ENCODE measurements around the gene POLR2J.

POLR2J gene

GRCh38 chr7:102444961-102445673 is 33.6 kb downstream of the POLR2J start:
- no peak for DNase-seq (ENCODE audit: low read depth in 2 of 2, low spot score in 1 of 2)

- no peak for DNase-seq (ENCODE audit: low read depth in 2 of 2, low spot score in 1 of 2)
These were observed 38.5 kb downstream of the POLR2J start for GRCh38 chr7:102439963-102440795.

GRCh38 chr7:102436118-102436517 is 42.6 kb downstream of the POLR2J start:
- no peak for DNase-seq (ENCODE audit: low read depth in 2 of 2, low spot score in 1 of 2)

- DNase-seq (ENCODE audit: low read depth in 2 of 2, low spot score in 1 of 2) = no peak
These were observed 44.7 kb downstream of the POLR2J start for GRCh38 chr7:102434039-102434486.

GRCh38 chr7:102433219-102434038 is 45.3 kb downstream of the POLR2J start, which contains the start of gene ORAI2:
Gene ORAI2, plus strand, starts transcription at chr7:102433575. Its CDS starts 5,382 bp downstream, at chr7:102438957.
- peak; percentile 75 to 81 for DNase-seq (ENCODE audit: low read depth in 2 of 2, low spot score in 1 of 2)

- DNase-seq (ENCODE audit: low read depth in 2 of 2, low spot score in 1 of 2) = no peak
These were observed 46.1 kb downstream of the POLR2J start for GRCh38 chr7:102432442-102433218.

- no peak for DNase-seq (ENCODE audit: low read depth in 2 of 2, low spot score in 1 of 2)
These were observed 47.0 kb downstream of the POLR2J start for GRCh38 chr7:102431617-102432298.

GRCh38 chr7:102429141-102429899 is 49.4 kb downstream of the POLR2J start:
- no peak for DNase-seq (ENCODE audit: low read depth in 2 of 2, low spot score in 1 of 2)

- DNase-seq (ENCODE audit: low read depth in 2 of 2, low spot score in 1 of 2) = no peak
These were observed 51.7 kb downstream of the POLR2J start for GRCh38 chr7:102427019-102427405.

- no peak for DNase-seq (ENCODE audit: low read depth in 2 of 2, low spot score in 1 of 2)
These were observed 52.3 kb downstream of the POLR2J start for GRCh38 chr7:102426268-102427018.

- DNase-seq (ENCODE audit: low read depth in 2 of 2, low spot score in 1 of 2) = peak; percentile 68 to 76
These were observed 53.0 kb downstream of the POLR2J start for GRCh38 chr7:102425639-102426267.

- DNase-seq (ENCODE audit: low read depth in 2 of 2, low spot score in 1 of 2) = no peak
These were observed 53.9 kb downstream of the POLR2J start for GRCh38 chr7:102424787-102425218.

- DNase-seq (ENCODE audit: low read depth in 2 of 2, low spot score in 1 of 2) = no peak
These were observed 54.6 kb downstream of the POLR2J start for GRCh38 chr7:102424129-102424551.

Data from stimulated activated CD8-positive, alpha-beta memory T cell treated with anti-CD3 and anti-CD28 coated beads, Interleukin-4, amount 100 ng/mL, for 1 hour (primary cell).